ENCODE measurements around the gene SLC8A3.

DNA sequence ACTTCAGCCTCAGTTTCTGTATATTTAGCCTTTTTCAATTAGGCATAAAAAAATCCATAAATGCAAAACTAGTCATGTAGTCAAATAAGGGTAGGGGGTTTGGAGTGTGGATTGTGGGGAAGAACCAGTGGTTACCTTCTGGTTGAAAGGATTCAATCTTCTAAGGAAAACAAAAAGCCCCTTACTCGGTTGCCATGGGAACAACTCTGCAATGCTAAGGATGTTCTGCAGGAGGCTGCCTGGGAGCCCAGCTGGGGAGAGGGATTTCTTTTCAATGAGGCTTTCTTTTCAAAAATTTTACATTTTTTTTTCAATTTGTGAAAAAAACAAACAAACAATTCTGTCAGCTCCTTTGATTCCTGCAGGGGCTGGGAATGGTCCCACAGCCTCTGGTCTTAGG, 67.2 kb downstream of the SLC8A3 start:
- TF ChIP-seq, protein P1, sequence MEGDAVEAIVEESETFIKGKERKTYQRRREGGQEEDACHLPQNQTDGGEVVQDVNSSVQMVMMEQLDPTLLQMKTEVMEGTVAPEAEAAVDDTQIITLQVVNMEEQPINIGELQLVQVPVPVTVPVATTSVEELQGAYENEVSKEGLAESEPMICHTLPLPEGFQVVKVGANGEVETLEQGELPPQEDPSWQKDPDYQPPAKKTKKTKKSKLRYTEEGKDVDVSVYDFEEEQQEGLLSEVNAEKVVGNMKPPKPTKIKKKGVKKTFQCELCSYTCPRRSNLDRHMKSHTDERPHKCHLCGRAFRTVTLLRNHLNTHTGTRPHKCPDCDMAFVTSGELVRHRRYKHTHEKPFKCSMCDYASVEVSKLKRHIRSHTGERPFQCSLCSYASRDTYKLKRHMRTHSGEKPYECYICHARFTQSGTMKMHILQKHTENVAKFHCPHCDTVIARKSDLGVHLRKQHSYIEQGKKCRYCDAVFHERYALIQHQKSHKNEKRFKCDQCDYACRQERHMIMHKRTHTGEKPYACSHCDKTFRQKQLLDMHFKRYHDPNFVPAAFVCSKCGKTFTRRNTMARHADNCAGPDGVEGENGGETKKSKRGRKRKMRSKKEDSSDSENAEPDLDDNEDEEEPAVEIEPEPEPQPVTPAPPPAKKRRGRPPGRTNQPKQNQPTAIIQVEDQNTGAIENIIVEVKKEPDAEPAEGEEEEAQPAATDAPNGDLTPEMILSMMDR (IDR thresholded peaks at IDR 0.05), result no peak
- no peak for TF ChIP-seq POLR2A (IDR thresholded peaks at IDR 0.05)
